Measurements from ENCODE around the gene CNGB1.

DNA sequence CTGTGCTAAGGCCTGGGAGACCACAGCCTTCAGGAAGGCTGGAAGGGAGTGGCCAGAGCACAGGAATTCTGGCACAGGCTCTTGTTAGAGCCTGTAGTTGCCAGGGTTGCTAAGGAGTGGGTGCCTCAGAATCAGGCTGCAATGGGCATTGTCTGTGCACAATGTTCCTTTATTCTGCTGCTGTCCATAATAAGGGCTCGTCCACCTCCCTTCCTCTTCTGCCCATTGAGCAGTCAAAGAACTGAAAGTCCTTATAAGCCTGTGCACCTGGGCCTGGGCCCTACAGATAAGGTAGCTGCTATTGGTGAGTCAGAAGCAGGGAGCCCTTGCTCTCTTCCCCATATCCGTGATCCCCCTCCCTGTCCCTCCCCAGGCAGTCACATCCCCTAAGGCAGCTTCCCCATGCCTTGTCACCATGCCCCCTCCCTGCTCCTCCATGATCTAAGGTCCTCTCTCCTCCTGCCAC lies 5.4 kb upstream of the CNGB1 start:
- TF ChIP-seq, protein P1, sequence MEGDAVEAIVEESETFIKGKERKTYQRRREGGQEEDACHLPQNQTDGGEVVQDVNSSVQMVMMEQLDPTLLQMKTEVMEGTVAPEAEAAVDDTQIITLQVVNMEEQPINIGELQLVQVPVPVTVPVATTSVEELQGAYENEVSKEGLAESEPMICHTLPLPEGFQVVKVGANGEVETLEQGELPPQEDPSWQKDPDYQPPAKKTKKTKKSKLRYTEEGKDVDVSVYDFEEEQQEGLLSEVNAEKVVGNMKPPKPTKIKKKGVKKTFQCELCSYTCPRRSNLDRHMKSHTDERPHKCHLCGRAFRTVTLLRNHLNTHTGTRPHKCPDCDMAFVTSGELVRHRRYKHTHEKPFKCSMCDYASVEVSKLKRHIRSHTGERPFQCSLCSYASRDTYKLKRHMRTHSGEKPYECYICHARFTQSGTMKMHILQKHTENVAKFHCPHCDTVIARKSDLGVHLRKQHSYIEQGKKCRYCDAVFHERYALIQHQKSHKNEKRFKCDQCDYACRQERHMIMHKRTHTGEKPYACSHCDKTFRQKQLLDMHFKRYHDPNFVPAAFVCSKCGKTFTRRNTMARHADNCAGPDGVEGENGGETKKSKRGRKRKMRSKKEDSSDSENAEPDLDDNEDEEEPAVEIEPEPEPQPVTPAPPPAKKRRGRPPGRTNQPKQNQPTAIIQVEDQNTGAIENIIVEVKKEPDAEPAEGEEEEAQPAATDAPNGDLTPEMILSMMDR (IDR thresholded peaks at IDR 0.05), result no peak
- TF ChIP-seq POLR2A (IDR thresholded peaks at IDR 0.05), result no peak
